ENCODE results near the gene EHMT1.

The EHMT1 gene

DNA sequence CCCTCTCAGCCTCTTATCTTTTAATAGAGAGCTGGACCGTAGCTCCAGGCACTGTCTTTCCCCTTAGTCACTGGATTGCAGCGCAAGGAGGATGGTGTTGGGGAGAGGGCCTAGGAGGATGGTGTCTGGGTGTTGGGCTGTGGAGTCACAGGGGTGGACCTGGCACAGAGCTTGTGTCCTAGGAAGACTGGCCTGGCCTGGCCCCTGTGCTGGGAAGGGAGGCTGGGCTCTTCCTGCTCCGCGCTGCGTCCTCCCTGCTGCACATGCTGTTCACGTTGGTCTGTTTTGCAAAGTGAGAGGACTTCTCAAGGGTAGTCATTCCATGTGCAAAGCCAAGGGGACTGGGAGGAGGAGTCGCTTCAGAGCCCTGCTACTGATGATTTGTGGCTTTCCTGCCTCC, 123.9 kb downstream of the EHMT1 start:
- Histone ChIP-seq H3K9me3 (no peaks in the 10 kb centered on the region), H3K36me3 (peaks cover 29% of the 10 kb centered on the region), H3K27me3 (no peaks in the 10 kb centered on the region), H3K4me3 (ENCODE audit: low read depth, low read length) (no peak overlapping the region), H3K4me1 (peaks cover 28% of the 10 kb centered on the region)
- TF ChIP-seq CTCF (IDR thresholded peaks at IDR 0.05; ENCODE audit: low read depth, low read length): no peak
- peak; percentile 65 for DNase-seq

DNA sequence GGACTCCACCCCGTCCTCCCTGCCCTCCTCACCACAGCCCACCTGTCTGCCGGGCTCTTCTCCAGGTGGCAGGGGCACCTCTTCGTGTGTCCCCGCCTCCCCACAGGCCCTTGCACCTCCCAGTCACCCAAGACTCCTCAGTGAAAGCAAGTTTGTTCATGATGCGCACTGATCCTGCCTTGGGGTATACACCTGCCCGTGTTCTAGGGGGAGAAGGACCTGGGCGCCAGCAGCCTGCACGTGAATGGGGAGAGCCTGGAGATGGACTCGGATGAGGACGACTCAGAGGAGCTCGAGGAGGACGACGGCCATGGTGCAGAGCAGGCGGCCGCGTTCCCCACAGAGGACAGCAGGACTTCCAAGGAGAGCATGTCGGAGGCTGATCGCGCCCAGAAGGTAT, 124.9 kb downstream of the EHMT1 start:
- Histone ChIP-seq H3K4me3 (ENCODE audit: low read depth, low read length) (no peak overlapping the region), H3K9me3 (no peaks in the 10 kb centered on the region), H3K27me3 (no peaks in the 10 kb centered on the region), H3K36me3 (peaks cover 34% of the 10 kb centered on the region), H3K4me1 (peaks cover 28% of the 10 kb centered on the region)
- DNase-seq: no peak
- TF ChIP-seq CTCF (IDR thresholded peaks at IDR 0.05; ENCODE audit: low read depth, low read length): no peak

DNA sequence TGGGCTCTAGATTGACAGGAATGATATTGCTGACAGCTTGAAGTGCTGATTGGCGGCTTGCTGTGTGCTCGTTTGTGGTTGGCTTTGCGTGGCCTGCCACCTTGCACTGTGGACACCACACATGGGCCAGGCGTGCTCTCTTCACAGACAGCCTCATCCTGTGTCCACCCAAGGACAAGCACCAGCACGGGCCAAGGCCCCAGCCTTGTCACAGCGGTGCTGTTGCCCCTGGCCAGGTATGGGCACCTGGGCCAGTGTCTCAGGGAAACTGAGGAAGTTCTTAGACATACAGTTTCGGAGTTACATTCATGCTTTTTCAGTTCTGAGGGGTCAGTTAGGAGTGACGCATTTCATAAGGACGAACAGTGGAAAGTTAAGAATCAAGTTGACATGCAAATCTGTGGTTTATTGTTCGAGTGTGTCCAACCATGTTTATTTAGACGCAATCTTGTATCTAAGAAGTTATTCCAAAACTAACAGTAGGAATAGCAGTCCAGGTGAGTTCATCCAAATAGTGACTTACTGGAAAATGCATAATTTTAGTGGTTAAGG, 125.9 kb downstream of the EHMT1 start:
- H3K27me3 ChIP-seq: no peaks in the 10 kb centered on the region
- DNase-seq: no peak
- H3K36me3 ChIP-seq: peaks cover 34% of the 10 kb centered on the region
- H3K4me1 ChIP-seq: peaks cover 26% of the 10 kb centered on the region
- H3K9me3 ChIP-seq: no peaks in the 10 kb centered on the region
- H3K4me3 ChIP-seq (ENCODE audit: low read depth, low read length): no peak overlapping the region
- TF ChIP-seq CTCF (IDR thresholded peaks at IDR 0.05; ENCODE audit: low read depth, low read length): no peak

GRCh38 chr9:137745541-137745991, 126.8 kb downstream of the EHMT1 start:
- Histone ChIP-seq H3K36me3 (peaks cover 34% of the 10 kb centered on the region), H3K9me3 (no peaks in the 10 kb centered on the region), H3K27me3 (no peaks in the 10 kb centered on the region), H3K4me1 (peaks cover 19% of the 10 kb centered on the region), H3K4me3 (ENCODE audit: low read depth, low read length) (no peak overlapping the region)
- TF ChIP-seq CTCF (IDR thresholded peaks at IDR 0.05; ENCODE audit: low read depth, low read length): no peak
- peak; percentile 51 for DNase-seq

DNA sequence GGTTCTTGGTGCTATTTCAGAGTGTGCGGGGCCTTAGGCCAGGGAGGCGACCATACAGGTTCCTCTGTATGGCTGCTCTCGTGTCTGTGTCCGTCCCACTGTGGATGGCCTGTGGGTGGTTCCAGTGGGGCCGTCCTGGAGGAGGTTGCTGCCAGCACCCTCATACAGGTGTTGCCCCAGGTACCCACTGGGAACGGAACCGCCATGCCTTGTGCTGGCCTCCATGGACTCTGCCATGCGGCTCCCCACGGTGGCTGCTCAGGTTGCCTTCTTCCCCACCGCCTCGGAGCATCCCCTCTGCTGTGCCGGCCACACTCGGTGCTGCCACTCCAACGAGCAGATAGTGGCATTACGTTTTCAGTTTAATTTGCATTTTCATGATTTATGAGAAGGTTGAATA, 129.5 kb downstream of the EHMT1 start:
- H3K4me1 ChIP-seq: peaks cover 2% of the 10 kb centered on the region

More for the DNA sequence above, 129.5 kb downstream of the EHMT1 start:
- no peak for TF ChIP-seq CTCF (IDR thresholded peaks at IDR 0.05; ENCODE audit: low read depth, low read length)
- H3K27me3 ChIP-seq: no peaks in the 10 kb centered on the region
- DNase-seq: no peak
- no peaks in the 10 kb centered on the region for H3K9me3 ChIP-seq
- no peak overlapping the region for H3K4me3 ChIP-seq (ENCODE audit: low read depth, low read length)
- H3K36me3 ChIP-seq: peaks cover 42% of the 10 kb centered on the region

Measured in BE2C (cell line).